ENCODE data around the gene PDCD6IP.
A peak's percentile ranks its signal among the peaks of the same experiment; 100 is the strongest.
"Not testable (repeated sequence)": the region's sequence is repeated elsewhere in the genome, so short reads cannot be mapped to it uniquely, and the experiment has no call there.

The PDCD6IP gene

GRCh38 chr3:33798418-33799201 lies at the start of gene PDCD6IP:
PDCD6IP (plus strand) TSS chr3:33798630; CDS start chr3:33798729, 99 bp downstream.
- peak; percentile 81 for DNase-seq (ENCODE audit: low read depth)

DNA sequence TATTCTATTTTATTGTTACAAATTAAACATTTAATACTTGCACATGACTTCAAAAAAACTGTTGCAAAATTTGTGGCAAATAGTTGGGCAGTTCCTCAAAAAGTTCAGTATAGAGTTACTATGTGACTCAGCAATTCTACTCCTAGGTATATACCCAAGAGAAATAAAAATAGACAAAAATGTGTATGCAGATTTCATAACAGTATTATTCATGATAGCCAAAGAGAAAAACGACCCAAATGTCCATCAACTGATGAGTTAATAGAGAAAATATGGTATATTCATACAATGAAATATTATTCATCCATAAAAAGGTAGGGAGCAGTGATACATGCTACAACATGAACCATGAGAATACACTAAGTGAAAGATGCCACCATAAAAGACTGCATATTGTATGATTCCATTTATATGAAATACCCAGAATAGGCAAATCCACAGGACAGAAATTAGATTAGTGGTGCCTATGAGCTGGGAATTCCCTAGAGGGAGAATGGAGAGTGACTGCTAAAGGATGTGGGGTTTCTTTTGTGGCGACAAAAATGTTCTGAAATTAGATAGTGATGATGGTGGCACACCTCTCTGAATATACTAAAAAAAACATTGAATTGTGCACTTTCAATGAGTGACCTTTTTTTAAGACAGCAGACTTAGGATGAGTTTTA lies 48.8 kb upstream of the PDCD6IP start:
- DNase-seq (ENCODE audit: low read depth) = no peak

GRCh38 chr3:33750211-33750548 lies 48.2 kb upstream of the PDCD6IP start:
- no peak for DNase-seq (ENCODE audit: low read depth)

GRCh38 chr3:33751336-33751735 lies 47.1 kb upstream of the PDCD6IP start:
- no peak for DNase-seq (ENCODE audit: low read depth)

- not testable (repeated sequence) for DNase-seq (ENCODE audit: low read depth)
Observed at GRCh38 chr3:33754391-33754790, 44.0 kb upstream of the PDCD6IP start.

DNA sequence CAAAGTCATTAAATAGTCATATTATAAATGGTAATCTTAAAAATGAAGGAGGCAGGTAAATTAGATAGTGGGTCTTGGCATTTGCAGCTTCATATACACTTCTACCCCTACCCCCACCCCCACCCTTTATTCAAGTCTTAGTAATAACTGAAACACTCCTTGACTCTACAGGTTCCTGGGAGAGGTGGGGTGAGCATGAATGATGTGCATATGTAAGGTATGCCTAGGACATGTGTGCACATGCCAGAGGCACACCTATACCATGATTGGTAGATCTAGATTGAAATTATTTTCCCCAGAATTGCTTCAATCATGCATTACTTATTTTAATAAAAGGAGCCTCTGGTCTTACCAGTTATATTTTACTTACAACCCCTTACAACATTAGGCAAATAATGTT lies 40.1 kb upstream of the PDCD6IP start:
- no peak for DNase-seq (ENCODE audit: low read depth)

GRCh38 chr3:33758864-33759263 lies 39.6 kb upstream of the PDCD6IP start:
- DNase-seq (ENCODE audit: low read depth) = no peak

- DNase-seq (ENCODE audit: low read depth) = no peak
Observed at GRCh38 chr3:33768578-33769330, 29.7 kb upstream of the PDCD6IP start.

GRCh38 chr3:33773637-33774036 lies 24.8 kb upstream of the PDCD6IP start:
- DNase-seq (ENCODE audit: low read depth) = no peak

DNA sequence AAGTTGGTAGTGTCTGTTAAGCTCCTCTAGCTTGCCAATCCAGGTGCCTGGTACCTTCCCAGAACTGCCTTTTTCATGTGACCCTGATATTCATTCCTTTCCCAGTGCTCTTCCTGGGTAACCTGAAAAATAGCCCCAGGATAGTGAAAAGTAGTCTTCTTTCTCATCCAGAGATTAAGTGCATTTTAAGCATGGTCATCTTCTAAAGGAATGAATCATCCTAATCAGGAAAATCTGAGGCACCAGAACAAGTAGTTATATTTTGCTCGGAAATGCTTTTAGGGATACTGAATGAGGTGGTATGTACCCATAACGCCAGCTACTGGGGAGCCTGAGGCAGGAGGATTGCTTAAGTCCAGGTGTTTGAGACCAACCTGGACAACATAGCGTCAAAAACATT lies 23.1 kb upstream of the PDCD6IP start:
- DNase-seq (ENCODE audit: low read depth) = no peak

DNA sequence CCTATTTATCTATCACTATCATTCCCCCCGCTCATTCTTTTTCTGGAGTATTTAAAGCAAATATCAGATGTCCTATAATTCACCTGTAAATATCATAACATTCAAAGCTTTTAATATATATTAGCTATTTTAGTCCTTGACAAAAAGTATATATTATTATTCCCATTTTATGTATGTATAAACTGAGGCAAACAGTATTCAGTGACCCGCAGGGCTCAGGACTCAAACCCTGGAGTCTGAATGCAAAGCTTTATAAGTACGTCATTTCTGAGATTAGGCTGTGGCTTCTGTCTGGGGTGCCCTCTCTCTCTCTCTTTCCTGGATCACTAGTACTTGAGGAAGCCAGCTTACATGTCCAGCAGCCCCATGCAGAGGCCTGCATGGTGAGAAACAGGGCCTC lies 20.4 kb upstream of the PDCD6IP start:
- DNase-seq (ENCODE audit: low read depth) = no peak

GRCh38 chr3:33779751-33780150 lies 18.7 kb upstream of the PDCD6IP start:
- no peak for DNase-seq (ENCODE audit: low read depth)

DNA sequence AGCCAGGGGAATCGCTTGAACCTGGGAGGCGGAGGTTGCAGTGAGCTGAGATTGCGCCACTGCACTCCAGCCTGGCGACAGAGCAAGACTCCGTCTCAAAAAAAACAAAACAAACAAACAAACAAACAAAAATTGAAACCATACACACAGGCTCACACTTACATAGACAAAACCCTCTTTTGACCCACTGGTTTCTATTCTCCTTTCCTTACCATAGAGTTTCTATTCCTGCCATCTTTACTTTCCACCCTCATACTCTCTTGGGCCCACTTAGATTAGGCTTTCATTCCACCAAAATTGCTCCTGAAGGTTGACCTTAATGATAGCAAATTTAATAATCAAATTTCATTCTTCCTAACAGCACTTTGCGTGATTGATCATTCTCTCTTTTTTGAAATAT lies 17.0 kb upstream of the PDCD6IP start:
- DNase-seq (ENCODE audit: low read depth) = not testable (repeated sequence)

- DNase-seq (ENCODE audit: low read depth) = no peak
Observed at GRCh38 chr3:33786565-33787327, 11.7 kb upstream of the PDCD6IP start.

- no peak for DNase-seq (ENCODE audit: low read depth)
Observed at GRCh38 chr3:33787328-33788009, 11.0 kb upstream of the PDCD6IP start.

- no peak for DNase-seq (ENCODE audit: low read depth)
Observed at GRCh38 chr3:33789183-33789954, 9.1 kb upstream of the PDCD6IP start.

DNA sequence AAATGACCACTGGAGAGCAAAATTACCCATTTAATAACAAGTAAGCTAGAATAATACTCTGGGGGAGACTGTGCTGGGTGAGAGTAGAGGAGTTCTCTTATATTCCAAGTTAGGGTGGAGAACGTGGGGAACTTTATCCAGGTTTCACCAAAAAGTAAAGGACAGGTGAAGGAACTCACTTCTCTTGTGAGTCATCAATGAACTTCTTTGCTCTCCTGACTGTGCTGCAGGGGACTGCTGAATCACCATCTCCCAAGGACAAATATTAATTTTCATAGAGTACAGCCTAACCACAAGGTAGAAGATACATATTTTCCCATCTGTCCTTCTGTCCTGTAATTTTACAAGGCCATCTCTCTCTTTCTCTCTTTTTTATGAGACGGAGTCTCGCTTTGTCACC lies 8.3 kb upstream of the PDCD6IP start:
- no peak for DNase-seq (ENCODE audit: low read depth)

GRCh38 chr3:33791477-33792166 lies 6.8 kb upstream of the PDCD6IP start:
- DNase-seq (ENCODE audit: low read depth) = no peak

GRCh38 chr3:33792167-33792892 lies 6.1 kb upstream of the PDCD6IP start:
- DNase-seq (ENCODE audit: low read depth) = no peak

GRCh38 chr3:33795131-33795530 lies 3.3 kb upstream of the PDCD6IP start:
- no peak for DNase-seq (ENCODE audit: low read depth)

Measured in stimulated activated CD8-positive, alpha-beta memory T cell treated with anti-CD3 and anti-CD28 coated beads, Interleukin-15, amount 100 ng/mL, for 24 hours (primary cell).